Mammary epithelial cell (primary cell): ENCODE data around the gene C17orf100.

Experiments
- EZH2 ChIP-seq: IDR thresholded peaks from 2 replicates; pipeline ENCODE4 v1.6.1; 2012; ENCODE audit warnings: low read length, inconsistent platforms, borderline replicate concordance
- TF ChIP-seq, protein P1 (sequence below), 2 donors: IDR thresholded peaks in 1 of 2; conservative IDR thresholded peaks in 1 of 2; 2 replicates each; pipeline ENCODE4 v1.5.1; 2011 to 2012; ENCODE audit warnings: inconsistent platforms in 2 of 2, low read length in 2 of 2, mild to moderate bottlenecking in 2 of 2, control low read depth in 1 of 2, low read depth in 1 of 2; ENCODE audit not compliant: insufficient read depth in 1 of 2; ENCODE audit errors: extremely low read depth in 1 of 2

DNA sequence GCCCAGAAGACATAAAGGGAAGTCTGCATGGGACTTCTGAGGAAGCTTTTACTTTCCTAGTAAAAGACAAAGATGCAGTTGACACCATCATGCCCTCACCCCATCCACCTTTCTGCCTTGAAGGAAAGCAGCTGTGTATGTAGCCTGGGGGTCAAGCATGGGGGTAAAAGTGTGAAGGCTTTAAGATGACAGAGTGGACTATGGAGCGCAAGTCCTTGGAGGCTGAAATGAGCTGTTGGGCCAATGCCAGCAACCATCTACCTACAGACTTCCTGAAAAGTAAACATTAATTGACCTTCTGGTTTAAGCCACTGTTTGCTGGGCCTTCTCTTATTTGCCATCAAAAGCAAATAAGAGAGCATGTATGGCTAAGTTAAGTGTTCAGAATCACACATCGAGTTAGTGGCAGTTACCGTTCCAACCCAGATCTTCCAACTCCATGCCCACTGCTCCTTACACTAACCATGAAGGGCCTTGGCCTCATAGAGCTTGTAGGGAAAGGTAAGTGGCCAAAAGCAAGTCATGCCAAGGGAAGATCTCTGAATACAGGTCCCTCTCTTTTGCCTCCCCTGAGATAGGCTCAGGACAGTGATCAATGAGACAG, 31.6 kb downstream of the C17orf100 start:
- TF ChIP-seq, protein P1, sequence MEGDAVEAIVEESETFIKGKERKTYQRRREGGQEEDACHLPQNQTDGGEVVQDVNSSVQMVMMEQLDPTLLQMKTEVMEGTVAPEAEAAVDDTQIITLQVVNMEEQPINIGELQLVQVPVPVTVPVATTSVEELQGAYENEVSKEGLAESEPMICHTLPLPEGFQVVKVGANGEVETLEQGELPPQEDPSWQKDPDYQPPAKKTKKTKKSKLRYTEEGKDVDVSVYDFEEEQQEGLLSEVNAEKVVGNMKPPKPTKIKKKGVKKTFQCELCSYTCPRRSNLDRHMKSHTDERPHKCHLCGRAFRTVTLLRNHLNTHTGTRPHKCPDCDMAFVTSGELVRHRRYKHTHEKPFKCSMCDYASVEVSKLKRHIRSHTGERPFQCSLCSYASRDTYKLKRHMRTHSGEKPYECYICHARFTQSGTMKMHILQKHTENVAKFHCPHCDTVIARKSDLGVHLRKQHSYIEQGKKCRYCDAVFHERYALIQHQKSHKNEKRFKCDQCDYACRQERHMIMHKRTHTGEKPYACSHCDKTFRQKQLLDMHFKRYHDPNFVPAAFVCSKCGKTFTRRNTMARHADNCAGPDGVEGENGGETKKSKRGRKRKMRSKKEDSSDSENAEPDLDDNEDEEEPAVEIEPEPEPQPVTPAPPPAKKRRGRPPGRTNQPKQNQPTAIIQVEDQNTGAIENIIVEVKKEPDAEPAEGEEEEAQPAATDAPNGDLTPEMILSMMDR (conservative IDR thresholded peaks at IDR 0.05 in 1 of 2, IDR thresholded peaks at IDR 0.05 in 1 of 2; ENCODE audit: extremely low read depth in 1 of 2, insufficient read depth in 1 of 2, low read depth in 1 of 2, low read length in 2 of 2) = no peak
- no peak for TF ChIP-seq EZH2
